Stimulated activated naive CD8-positive, alpha-beta T cell treated with anti-CD3 and anti-CD28 coated beads, Interleukin-15, Interleukin-2, amounts not matched to agents 100 U/mL and 50 U/mL, for 24 hours (primary cell): ENCODE measurements around the gene CTNNA3.

Experiments used
- ATAC-seq: fragments of 150-1000 bp; cut with Tn5 transposase; one replicate; pipeline ENCODE4 v1.10.0; 2021
- DNase-seq: peaks from one replicate; pipeline ENCODE4 v3.0.0; 2021

Gene CTNNA3

GRCh38 chr10:66862687-66863258, 833.2 kb downstream of the CTNNA3 start:
- no peak for ATAC-seq
- no peak for DNase-seq

GRCh38 chr10:66860376-66860945, 835.5 kb downstream of the CTNNA3 start:
- no peak for DNase-seq
- no peak for ATAC-seq

GRCh38 chr10:66852811-66853210, 843.2 kb downstream of the CTNNA3 start:
- no peak for ATAC-seq
- DNase-seq: no peak

- no peak for ATAC-seq
- DNase-seq: no peak
Observed at GRCh38 chr10:66848856-66849255, 847.1 kb downstream of the CTNNA3 start.

GRCh38 chr10:66844176-66844942, 851.6 kb downstream of the CTNNA3 start:
- DNase-seq (no peak), ATAC-seq (no peak)

GRCh38 chr10:66843396-66843795, 852.6 kb downstream of the CTNNA3 start:
- no peak for DNase-seq
- no peak for ATAC-seq

GRCh38 chr10:66842867-66843266, 853.1 kb downstream of the CTNNA3 start:
- no peak for DNase-seq
- no peak for ATAC-seq

- ATAC-seq: no peak
- DNase-seq: no peak
Observed at GRCh38 chr10:66842371-66842770, 853.6 kb downstream of the CTNNA3 start.

- no peak for DNase-seq
- ATAC-seq: no peak
Observed at GRCh38 chr10:66838656-66839055, 857.3 kb downstream of the CTNNA3 start.

GRCh38 chr10:66837990-66838389, 858.0 kb downstream of the CTNNA3 start:
- no peak for ATAC-seq
- no peak for DNase-seq

GRCh38 chr10:66837335-66837734, 858.7 kb downstream of the CTNNA3 start:
- DNase-seq (no peak), ATAC-seq (no peak)

- no peak for ATAC-seq
- DNase-seq: no peak
Observed at GRCh38 chr10:66836771-66837170, 859.2 kb downstream of the CTNNA3 start.

- DNase-seq: no peak
- ATAC-seq: no peak
Observed at GRCh38 chr10:66836057-66836456, 859.9 kb downstream of the CTNNA3 start.

- ATAC-seq: no peak
- no peak for DNase-seq
Observed at GRCh38 chr10:66835400-66835799, 860.6 kb downstream of the CTNNA3 start.

- no peak for DNase-seq
- no peak for ATAC-seq
Observed at GRCh38 chr10:66834802-66835201, 861.2 kb downstream of the CTNNA3 start.

GRCh38 chr10:66833861-66834260, 862.1 kb downstream of the CTNNA3 start:
- ATAC-seq (no peak), DNase-seq (no peak)

GRCh38 chr10:66832781-66833422, 863.1 kb downstream of the CTNNA3 start:
- no peak for DNase-seq
- no peak for ATAC-seq

- DNase-seq (no peak), ATAC-seq (no peak)
Observed at GRCh38 chr10:66828957-66829356, 867.0 kb downstream of the CTNNA3 start.

- DNase-seq: no peak
- no peak for ATAC-seq
Observed at GRCh38 chr10:66827353-66827752, 868.6 kb downstream of the CTNNA3 start.

- ATAC-seq (no peak), DNase-seq (no peak)
Observed at GRCh38 chr10:66823301-66823700, 872.7 kb downstream of the CTNNA3 start.

- DNase-seq: no peak
- ATAC-seq: no peak
Observed at GRCh38 chr10:66822801-66823200, 873.2 kb downstream of the CTNNA3 start.

- DNase-seq: no peak
- no peak for ATAC-seq
Observed at GRCh38 chr10:66819691-66820090, 876.3 kb downstream of the CTNNA3 start.

- DNase-seq: no peak
- ATAC-seq: no peak
Observed at GRCh38 chr10:66813122-66813521, 882.9 kb downstream of the CTNNA3 start.
